ENCODE results near the gene TFCP2L1.

- TF ChIP-seq POLR2AphosphoS5 (IDR thresholded peaks at IDR 0.05) (no peak), POLR2A (IDR thresholded peaks at IDR 0.05; ENCODE audit: low read depth) (no peak)
- TF ChIP-seq, protein P1, sequence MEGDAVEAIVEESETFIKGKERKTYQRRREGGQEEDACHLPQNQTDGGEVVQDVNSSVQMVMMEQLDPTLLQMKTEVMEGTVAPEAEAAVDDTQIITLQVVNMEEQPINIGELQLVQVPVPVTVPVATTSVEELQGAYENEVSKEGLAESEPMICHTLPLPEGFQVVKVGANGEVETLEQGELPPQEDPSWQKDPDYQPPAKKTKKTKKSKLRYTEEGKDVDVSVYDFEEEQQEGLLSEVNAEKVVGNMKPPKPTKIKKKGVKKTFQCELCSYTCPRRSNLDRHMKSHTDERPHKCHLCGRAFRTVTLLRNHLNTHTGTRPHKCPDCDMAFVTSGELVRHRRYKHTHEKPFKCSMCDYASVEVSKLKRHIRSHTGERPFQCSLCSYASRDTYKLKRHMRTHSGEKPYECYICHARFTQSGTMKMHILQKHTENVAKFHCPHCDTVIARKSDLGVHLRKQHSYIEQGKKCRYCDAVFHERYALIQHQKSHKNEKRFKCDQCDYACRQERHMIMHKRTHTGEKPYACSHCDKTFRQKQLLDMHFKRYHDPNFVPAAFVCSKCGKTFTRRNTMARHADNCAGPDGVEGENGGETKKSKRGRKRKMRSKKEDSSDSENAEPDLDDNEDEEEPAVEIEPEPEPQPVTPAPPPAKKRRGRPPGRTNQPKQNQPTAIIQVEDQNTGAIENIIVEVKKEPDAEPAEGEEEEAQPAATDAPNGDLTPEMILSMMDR (IDR thresholded peaks at IDR 0.05) = no peak
These were observed 74.3 kb downstream of the TFCP2L1 start for GRCh38 chr2:121210691-121211090.

All from esophagus muscularis mucosa (tissue), 3 donors.